HG03280 (cell line): ENCODE measurements around the gene CD180.

Experiments used
- ATAC-seq: cut with Tn5 transposase; IDR thresholded peaks from one replicate; pipeline ENCODE4 v1.9.1; 2021; ENCODE audit warnings: mild to moderate bottlenecking, moderate library complexity; ENCODE audit not compliant: unreplicated experiment

The CD180 gene

GRCh38 chr5:67196537-67197059 lies at the start of gene CD180:
TSS of gene CD180 (minus strand) at chr5:67196799. CDS start at chr5:67196641, 158 bp downstream.
- no peak for ATAC-seq

- ATAC-seq: no peak
These were observed 49.5 kb upstream of the CD180 start for GRCh38 chr5:67246108-67246507.

GRCh38 chr5:67245259-67245846 lies 48.8 kb upstream of the CD180 start:
- ATAC-seq: no peak

- ATAC-seq: no peak
These were observed 47.8 kb upstream of the CD180 start for GRCh38 chr5:67244345-67244793.

- ATAC-seq: no peak
These were observed 47.3 kb upstream of the CD180 start for GRCh38 chr5:67243944-67244343.

GRCh38 chr5:67243349-67243748 lies 46.8 kb upstream of the CD180 start:
- no peak for ATAC-seq

- ATAC-seq: no peak
These were observed 44.7 kb upstream of the CD180 start for GRCh38 chr5:67241326-67241725.

GRCh38 chr5:67240846-67241245 lies 44.2 kb upstream of the CD180 start:
- ATAC-seq: no peak

- ATAC-seq: no peak
These were observed 43.5 kb upstream of the CD180 start for GRCh38 chr5:67240065-67240464.

- ATAC-seq: no peak
These were observed 41.6 kb upstream of the CD180 start for GRCh38 chr5:67238191-67238590.

GRCh38 chr5:67235399-67236110 lies 39.0 kb upstream of the CD180 start:
- no peak for ATAC-seq

GRCh38 chr5:67234671-67235176 lies 38.1 kb upstream of the CD180 start:
- no peak for ATAC-seq

GRCh38 chr5:67233075-67233474 lies 36.5 kb upstream of the CD180 start:
- ATAC-seq: no peak

- no peak for ATAC-seq
These were observed 26.6 kb upstream of the CD180 start for GRCh38 chr5:67223211-67223610.

- peak; percentile 35 for ATAC-seq
These were observed 25.8 kb upstream of the CD180 start for GRCh38 chr5:67222243-67223025.

GRCh38 chr5:67221487-67222242 lies 25.1 kb upstream of the CD180 start:
- ATAC-seq: peak; percentile 64

GRCh38 chr5:67216564-67216963 lies 20.0 kb upstream of the CD180 start:
- ATAC-seq: no peak

GRCh38 chr5:67215519-67216471 lies 19.2 kb upstream of the CD180 start:
- peak; percentile 100 for ATAC-seq

- no peak for ATAC-seq
These were observed 18.3 kb upstream of the CD180 start for GRCh38 chr5:67214707-67215447.
